ENCODE data around the gene IL1RN.

DNA sequence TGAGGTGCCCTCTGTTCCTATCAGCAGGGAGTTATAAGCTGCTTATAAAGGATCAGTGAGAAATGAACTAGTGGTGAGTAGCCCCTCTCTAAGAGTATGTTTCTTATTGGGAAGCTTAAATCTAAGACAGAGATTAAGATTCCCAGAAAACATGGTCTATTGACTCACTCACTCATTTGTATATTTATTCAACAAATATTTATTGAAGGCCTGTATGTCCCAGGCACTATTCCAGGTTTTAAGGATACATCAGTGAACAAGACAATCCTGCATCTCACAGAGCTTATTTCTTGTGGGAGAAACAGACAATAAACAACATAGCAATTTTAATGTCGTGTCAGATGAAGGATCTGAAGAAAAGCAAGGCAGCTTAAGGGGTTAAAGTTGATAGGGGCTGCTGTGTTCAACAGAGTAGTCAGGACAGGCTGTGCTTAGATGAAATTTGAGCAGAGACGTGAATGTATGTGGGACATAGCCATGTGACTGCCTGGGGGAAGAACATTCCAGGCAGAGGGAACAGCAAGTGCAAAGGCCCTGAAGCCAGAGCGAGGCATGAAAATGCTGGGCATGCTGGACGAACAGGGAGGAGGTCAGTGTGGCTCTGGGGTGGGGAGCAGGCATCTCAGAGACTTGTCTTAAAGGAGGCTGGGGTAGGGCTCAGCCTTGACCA is 31.6 kb downstream of the IL1RN start:
- TF ChIP-seq, protein P1, sequence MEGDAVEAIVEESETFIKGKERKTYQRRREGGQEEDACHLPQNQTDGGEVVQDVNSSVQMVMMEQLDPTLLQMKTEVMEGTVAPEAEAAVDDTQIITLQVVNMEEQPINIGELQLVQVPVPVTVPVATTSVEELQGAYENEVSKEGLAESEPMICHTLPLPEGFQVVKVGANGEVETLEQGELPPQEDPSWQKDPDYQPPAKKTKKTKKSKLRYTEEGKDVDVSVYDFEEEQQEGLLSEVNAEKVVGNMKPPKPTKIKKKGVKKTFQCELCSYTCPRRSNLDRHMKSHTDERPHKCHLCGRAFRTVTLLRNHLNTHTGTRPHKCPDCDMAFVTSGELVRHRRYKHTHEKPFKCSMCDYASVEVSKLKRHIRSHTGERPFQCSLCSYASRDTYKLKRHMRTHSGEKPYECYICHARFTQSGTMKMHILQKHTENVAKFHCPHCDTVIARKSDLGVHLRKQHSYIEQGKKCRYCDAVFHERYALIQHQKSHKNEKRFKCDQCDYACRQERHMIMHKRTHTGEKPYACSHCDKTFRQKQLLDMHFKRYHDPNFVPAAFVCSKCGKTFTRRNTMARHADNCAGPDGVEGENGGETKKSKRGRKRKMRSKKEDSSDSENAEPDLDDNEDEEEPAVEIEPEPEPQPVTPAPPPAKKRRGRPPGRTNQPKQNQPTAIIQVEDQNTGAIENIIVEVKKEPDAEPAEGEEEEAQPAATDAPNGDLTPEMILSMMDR (IDR thresholded peaks at IDR 0.05; ENCODE audit: insufficient read depth, low read depth, low read length): no peak
- no peak for TF ChIP-seq EZH2 (IDR thresholded peaks at IDR 0.05; ENCODE audit: insufficient read depth, low read length)
